ENCODE data around the gene ZBTB7C. TPM values are rescaled to one million over a fixed set of nuclear protein-coding genes. Genes with fewer than 3 reads are reported as not detected.
A peak's percentile ranks its signal among the peaks of the same experiment; 100 is the strongest.

The ZBTB7C gene
- total and polyA plus RNA-seq, 2 of the 8 experiments (the other 6 are each of a cell fraction or from before 2014, with no cell fraction given): 0.15 to 0.45 TPM

DNA sequence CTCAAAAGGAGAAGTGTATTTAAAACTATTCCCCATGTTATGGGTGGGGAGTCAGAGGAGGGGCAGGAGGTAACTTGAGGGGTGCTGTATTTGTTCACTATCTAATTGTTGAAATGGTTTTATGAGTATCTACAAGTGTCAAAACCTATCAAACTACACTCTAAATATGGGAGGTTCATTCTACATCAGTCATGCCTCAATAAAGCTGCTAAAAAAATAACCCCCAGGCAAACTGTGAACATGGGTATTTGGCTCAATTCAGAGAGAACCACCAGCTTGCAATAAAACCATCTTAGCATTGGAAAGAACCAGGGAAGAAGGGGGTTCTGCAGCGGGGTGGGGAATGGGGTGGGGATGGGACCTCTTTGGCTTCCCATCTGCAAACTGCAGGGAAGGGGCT is 302.7 kb downstream of the ZBTB7C start:
- Histone ChIP-seq H2BK120ac (replicated peaks; ENCODE audit: low read depth, low read length) (no peak overlapping the region), H2BK20ac (ENCODE audit: low read length) (no peak overlapping the region), H4K20me1 (replicated peaks in 1 of 2; ENCODE audit: control insufficient read depth in 1 of 2, insufficient read depth in 2 of 2, low read length in 2 of 2) (no peaks in the 10 kb centered on the region), H3K4ac (replicated peaks; ENCODE audit: insufficient read length, low read depth, low read length) (no peak overlapping the region), H3K14ac (ENCODE audit: insufficient read length) (no peak overlapping the region), H4K5ac (ENCODE audit: insufficient read length, low read depth, low read length) (no peak overlapping the region), H3K23me2 (ENCODE audit: low read depth, low read length) (peaks cover 5% of the 10 kb centered on the region; the same call in 1 of the 2 replicates), H2BK12ac (ENCODE audit: low read depth, low read length) (no peak overlapping the region), H3K4me3 (ENCODE audit: extremely low read depth in 1 of 4, insufficient read depth in 2 of 4, low read depth in 3 of 4, low read length in 4 of 4) (no peak overlapping the region), H3K18ac (ENCODE audit: extremely low read depth, low read length) (no peak overlapping the region), H3K79me2 (ENCODE audit: control insufficient read depth in 1 of 2, insufficient read depth in 2 of 2, low read length in 2 of 2) (no peaks in the 10 kb centered on the region), H4K8ac (ENCODE audit: extremely low read depth, insufficient read depth, low read length) (no peak overlapping the region), H2AFZ (ENCODE audit: low read length) (no peak overlapping the region), H3K79me1 (ENCODE audit: low read depth, low read length) (no peaks in the 10 kb centered on the region), H3K9me3 (ENCODE audit: insufficient read depth in 2 of 2, low read depth in 1 of 2, low read length in 1 of 2) (no peaks in the 10 kb centered on the region), H3K4me1 (replicated peaks in 1 of 4; ENCODE audit: control insufficient read depth in 3 of 4, insufficient read depth in 4 of 4, low read length in 3 of 4) (peaks cover 0 to 12% (median 7%) of the 10 kb centered on the region in 4 experiments; a peak in 5 of 7 replicates), H2BK5ac (ENCODE audit: low read depth, low read length) (peak overlapping the region; percentile 66; the same call in 1 of the 2 replicates), H3K4me2 (ENCODE audit: insufficient read depth in 1 of 2, low read depth in 2 of 2, low read length in 2 of 2) (peak overlapping the region; percentile 2 to 40; a peak in 1 of 4 replicates), H2BK15ac (ENCODE audit: low read length) (no peak overlapping the region), H3K23ac (ENCODE audit: insufficient read length) (no peak overlapping the region), H3K27ac (ENCODE audit: low read depth, low read length) (no peak overlapping the region), H2AK5ac (ENCODE audit: low read depth, low read length) (no peak overlapping the region), H4K91ac (replicated peaks; ENCODE audit: insufficient read length, low read length) (no peak overlapping the region), H3K56ac (replicated peaks; ENCODE audit: insufficient read length, low read depth, low read length) (no peak overlapping the region), H3K27me3 (replicated peaks in 1 of 4; ENCODE audit: control insufficient read depth in 3 of 4, extremely low read depth in 1 of 4, insufficient read depth in 3 of 4, low read length in 3 of 4) (peaks cover 0 to 2% (median 0%) of the 10 kb centered on the region in 4 experiments; a peak in 3 of 7 replicates), H3K9ac (replicated peaks in 1 of 4; ENCODE audit: extremely low read depth in 1 of 4, low read depth in 3 of 4, low read length in 3 of 4) (no peak overlapping the region), H3K36me3 (ENCODE audit: control insufficient read depth in 2 of 4, insufficient read depth in 4 of 4, low read length in 3 of 4) (no peaks in the 10 kb centered on the region)
- TF ChIP-seq TEAD4 (IDR thresholded peaks at IDR 0.05; ENCODE audit: low read depth, low read length) (no peak), EP300 (IDR thresholded peaks at IDR 0.05; ENCODE audit: borderline replicate concordance in 1 of 2, low read depth in 2 of 2, low read length in 2 of 2) (no peak)
- TF ChIP-seq, protein P1, sequence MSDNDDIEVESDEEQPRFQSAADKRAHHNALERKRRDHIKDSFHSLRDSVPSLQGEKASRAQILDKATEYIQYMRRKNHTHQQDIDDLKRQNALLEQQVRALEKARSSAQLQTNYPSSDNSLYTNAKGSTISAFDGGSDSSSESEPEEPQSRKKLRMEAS (IDR thresholded peaks at IDR 0.05): no peak
- ChIA-PET CTCF (ENCODE audit: partially characterized antibody) (interaction anchor here (0.8 to 1.6 kb wide), 7 partner anchors 19 to 139 kb away, joined by 3 to 5 read pairs (median 3); no protein-coding TSS in a partner anchor), POLR2A (ENCODE audit: partially characterized antibody) (no interaction called here)
- no peak for DNase-seq (ENCODE audit: low read depth in 1 of 2, low spot score in 2 of 2)
- no peak for FAIRE-seq
- WGBS, 2 experiments (ENCODE audit: extremely low coverage in 1 of 2, insufficient coverage in 1 of 2, insufficient read length in 1 of 2, insufficient replicate concordance in 2 of 2, low coverage in 1 of 2, low lambda C conversion rate in 2 of 2, missing lambda C conversion rate in 1 of 2): 43% methylated on average over 1 of the region's 1 CpG; no CpG with 5 or more reads in 1 of the 2 experiments
